ENCODE measurements around the gene CCL18.
"Not testable (repeated sequence)": the region's sequence is repeated elsewhere in the genome, so short reads cannot be mapped to it uniquely, and the experiment has no call there.

The CCL18 gene

DNA sequence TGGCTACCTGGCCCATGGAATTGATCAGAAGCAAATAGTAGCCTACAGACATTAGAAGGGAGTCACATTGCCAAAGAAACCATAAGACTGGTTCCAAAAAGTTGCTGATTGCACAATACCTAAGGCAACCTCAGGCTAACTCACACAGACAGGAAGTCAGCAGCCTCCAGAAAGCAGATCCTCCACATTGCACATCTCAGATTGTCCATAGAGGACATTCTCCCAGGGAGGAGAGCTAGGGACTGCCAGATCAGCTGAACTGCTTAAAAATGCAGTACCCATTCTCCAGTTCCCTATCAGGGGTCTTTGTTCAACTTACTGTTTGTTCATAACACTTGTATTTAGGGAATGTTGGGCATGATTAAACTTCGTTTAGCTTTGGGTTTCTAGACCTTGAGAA, 21.7 kb downstream of the CCL18 start:
- no peak for DNase-seq (ENCODE audit: low read depth)
- TF ChIP-seq, protein P1, sequence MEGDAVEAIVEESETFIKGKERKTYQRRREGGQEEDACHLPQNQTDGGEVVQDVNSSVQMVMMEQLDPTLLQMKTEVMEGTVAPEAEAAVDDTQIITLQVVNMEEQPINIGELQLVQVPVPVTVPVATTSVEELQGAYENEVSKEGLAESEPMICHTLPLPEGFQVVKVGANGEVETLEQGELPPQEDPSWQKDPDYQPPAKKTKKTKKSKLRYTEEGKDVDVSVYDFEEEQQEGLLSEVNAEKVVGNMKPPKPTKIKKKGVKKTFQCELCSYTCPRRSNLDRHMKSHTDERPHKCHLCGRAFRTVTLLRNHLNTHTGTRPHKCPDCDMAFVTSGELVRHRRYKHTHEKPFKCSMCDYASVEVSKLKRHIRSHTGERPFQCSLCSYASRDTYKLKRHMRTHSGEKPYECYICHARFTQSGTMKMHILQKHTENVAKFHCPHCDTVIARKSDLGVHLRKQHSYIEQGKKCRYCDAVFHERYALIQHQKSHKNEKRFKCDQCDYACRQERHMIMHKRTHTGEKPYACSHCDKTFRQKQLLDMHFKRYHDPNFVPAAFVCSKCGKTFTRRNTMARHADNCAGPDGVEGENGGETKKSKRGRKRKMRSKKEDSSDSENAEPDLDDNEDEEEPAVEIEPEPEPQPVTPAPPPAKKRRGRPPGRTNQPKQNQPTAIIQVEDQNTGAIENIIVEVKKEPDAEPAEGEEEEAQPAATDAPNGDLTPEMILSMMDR (conservative IDR thresholded peaks at IDR 0.05; ENCODE audit: low read depth, low read length), result no peak
- no peak overlapping the region for H3K4me3 ChIP-seq (ENCODE audit: low read length)

- TF ChIP-seq, protein P1 (conservative IDR thresholded peaks at IDR 0.05; ENCODE audit: low read depth, low read length), result no peak
- no peak for DNase-seq (ENCODE audit: low read depth)
- no peak overlapping the region for H3K4me3 ChIP-seq (ENCODE audit: low read length)
Measured at GRCh38 chr17:36086791-36087190, 22.7 kb downstream of the CCL18 start.

GRCh38 chr17:36087471-36087870, 23.4 kb downstream of the CCL18 start:
- DNase-seq (ENCODE audit: low read depth); H3K4me3 ChIP-seq (ENCODE audit: low read length): not testable (repeated sequence)

GRCh38 chr17:36087897-36088572, 24.0 kb downstream of the CCL18 start:
- DNase-seq (ENCODE audit: low read depth); H3K4me3 ChIP-seq (ENCODE audit: low read length): not testable (repeated sequence)

DNA sequence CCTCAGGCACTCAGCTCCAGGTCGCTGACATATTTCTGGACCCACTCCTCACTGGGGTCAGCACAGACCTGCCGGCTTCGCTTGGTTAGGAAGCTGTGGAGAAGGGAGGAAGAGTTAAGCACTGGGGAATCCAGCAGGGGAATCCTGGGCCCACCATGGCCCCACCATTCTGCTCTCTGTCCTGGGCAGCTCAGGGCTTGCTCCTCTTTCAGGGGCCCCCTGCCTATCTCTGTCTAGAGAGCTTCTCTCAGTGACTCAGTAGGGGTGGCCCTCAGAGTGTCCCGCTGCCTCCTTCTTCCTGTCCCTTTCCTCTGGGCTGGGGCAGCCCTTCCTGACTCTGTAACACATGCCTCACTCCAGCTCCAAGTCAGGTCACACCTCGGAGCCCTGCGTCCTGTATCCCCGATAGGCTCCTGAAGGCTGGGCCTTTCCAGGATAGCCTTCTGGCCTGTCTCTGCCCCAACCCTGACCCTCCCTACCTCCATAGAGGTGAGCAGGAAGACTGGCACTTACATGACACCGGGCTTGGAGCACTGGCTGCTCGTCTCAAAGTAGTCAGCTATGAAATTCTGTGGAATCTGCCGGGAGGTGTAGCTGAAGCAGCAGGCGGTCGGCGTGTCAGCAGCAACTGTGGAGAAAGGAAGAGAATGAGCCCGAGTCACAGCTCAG, 24.7 kb downstream of the CCL18 start:
- DNase-seq (ENCODE audit: low read depth), result no peak
- no peak overlapping the region for H3K4me3 ChIP-seq (ENCODE audit: low read length)
- TF ChIP-seq, protein P1 (conservative IDR thresholded peaks at IDR 0.05; ENCODE audit: low read depth, low read length), result no peak

DNA sequence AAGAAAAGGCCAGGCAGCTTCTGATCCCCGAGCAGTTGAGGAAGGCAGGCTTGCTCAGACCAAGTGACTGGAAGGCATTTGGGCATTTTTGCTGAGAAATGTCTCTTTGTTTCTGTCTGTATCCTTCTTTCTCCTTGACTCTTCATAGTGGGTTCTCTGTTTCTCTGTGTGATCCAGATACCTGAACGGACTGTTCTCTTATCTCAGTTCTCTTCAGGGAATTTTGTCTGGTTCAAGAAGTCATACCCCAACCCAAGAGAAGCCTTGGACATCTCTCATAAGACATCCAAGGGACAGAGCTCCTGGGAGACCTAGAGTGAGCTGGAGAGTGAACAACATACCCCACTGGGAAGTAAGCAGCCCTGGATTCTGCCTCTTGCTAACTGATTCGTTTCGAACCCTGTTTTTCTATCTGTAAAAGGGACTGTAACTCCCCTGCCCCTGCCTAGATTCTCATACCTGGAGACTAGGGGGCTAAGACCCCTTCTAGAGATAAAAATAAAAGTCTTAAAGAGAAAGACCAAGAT, 25.3 kb downstream of the CCL18 start:
- DNase-seq (ENCODE audit: low read depth), result no peak
- TF ChIP-seq, protein P1 (conservative IDR thresholded peaks at IDR 0.05; ENCODE audit: low read depth, low read length), result no peak
- no peak overlapping the region for H3K4me3 ChIP-seq (ENCODE audit: low read length)

DNA sequence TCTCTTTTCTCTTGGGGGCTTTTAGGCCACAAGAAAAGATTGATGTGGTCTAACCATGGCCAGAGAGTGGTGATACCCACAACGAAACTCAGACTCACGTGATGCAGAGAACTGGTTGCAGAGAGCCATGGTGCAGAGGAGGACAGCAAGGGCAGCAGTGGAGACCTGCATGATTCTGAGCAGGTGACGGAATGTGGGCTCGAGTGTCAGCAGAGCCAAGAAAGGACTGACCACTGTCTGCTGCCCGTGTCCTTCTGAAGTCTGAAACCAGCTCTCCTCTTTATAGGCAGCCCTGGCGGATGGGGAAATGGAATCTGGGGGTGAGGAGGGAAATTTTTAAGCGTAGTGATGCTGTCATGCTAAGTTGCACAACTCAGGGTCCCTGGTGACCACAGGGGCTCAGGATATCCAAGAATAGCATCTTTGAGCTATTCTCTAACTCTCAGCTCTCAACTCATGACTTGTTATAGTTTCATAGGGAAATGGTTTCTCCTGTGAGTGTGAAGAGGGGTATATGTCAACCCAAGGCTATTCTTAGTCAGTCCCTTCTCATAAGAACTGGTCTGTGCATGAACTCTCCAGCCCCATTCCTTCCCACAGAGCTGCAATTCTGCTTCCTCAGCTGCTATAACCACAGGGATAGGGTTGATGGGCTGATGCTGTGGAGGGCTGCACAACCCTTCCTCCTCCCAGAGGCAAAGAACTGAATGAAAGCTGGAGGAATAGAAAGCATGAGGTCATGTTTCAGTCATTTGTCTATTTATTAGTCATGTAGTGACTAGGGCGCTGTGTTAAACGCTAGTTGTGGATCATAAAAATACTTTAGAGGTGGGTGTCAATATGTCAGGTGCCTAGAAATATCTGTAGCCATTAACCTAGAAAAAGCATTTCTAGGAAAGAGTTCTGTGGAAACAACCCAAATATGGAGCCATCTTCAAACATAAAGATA, 26.1 kb downstream of the CCL18 start, which contains the start of gene CCL3:
Gene CCL3 (minus strand): TSS at position 256 of the 949 bp plus-strand sequence. CDS start 85 bp downstream, at position 171.
- H3K4me3 ChIP-seq (ENCODE audit: low read length), result no peak within 1 kb of the TSS
- TF ChIP-seq, protein P1 (conservative IDR thresholded peaks at IDR 0.05; ENCODE audit: low read depth, low read length), result no peak
- no peak for DNase-seq (ENCODE audit: low read depth)

Measured in retinal pigment epithelial cell (primary cell).